NK-92 (cell line): ENCODE measurements around the gene LRIT2.
"Not testable (repeated sequence)": the region's sequence is repeated elsewhere in the genome, so short reads cannot be mapped to it uniquely, and the experiment has no call there.

ENCODE experiments used
- DNase-seq: peaks from one replicate; lab custom pipeline; 2025; ENCODE audit not compliant: unreplicated experiment; lab: John Stamatoyannopoulos, UW

The LRIT2 gene

DNA sequence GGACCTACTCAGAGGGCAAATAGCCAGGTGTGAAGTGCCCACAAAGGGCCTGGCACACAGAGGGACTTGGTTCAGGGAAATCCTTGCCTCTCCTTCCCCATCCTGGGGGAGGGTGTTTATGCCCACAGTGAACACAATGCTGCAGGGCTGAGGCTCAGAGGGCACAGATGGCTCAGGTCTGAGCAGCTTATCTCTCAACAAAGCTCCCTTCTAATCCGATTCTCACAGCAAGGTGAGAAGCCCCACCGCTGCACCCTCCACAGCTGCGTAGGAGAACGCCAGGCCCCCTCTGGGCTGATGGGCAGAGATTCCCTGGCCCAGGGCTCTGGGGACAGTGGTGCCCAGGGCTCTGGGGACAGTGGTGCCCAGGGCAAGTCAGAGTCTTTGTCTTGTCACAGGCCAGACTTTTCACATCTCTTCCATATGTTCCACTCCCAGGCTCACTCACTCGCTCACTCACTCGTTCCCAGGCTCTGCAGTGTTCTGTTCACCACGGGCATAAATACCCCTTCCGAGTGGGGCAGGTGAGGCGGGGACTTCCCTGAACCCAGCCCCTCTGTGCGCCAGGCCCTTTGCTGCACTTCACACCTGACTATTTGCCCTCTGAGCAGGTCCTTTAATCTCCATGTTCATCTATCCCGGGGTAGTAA, 39.7 kb downstream of the LRIT2 start:
- DNase-seq, result no peak

DNA sequence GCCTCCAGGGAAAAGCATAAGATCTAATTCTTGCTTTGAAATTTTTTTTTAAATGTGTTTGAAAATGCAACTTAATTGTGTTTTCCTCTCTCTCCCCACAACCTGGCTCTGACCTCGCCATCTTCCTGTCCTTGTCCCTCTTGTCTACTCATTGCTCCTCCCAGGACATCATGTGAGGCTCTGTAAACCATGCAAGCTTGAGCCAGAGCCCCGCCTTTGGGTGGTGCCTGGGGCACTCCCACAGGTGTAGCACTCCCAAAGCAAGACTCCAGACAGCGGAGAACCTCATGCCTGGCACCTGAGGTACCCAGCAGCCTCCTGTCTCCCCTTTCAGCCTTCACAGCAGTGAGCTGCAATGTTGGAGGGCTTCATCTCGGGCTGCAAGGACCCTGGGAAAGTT, 40.8 kb downstream of the LRIT2 start:
- no peak for DNase-seq

DNA sequence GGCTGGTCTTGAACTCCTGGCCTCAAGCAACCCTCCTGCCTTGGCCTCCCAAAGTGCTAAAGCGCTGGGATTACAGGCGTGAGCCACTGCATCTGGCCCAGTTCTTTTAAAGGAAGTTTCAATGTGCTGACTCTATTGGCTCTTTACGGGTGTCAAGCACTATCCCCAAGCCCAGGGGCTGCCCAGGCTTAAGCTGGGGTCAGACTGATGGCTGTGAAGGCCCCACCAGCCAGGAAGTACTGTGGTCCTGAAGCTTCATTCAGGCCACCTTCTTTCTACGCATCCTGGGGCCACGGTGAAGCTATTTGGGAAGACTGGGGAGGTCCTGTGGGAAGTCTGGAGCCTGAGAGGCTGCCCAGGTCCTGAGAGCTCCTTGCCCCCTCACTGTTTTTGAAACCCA, 43.7 kb downstream of the LRIT2 start:
- DNase-seq, result no peak

DNA sequence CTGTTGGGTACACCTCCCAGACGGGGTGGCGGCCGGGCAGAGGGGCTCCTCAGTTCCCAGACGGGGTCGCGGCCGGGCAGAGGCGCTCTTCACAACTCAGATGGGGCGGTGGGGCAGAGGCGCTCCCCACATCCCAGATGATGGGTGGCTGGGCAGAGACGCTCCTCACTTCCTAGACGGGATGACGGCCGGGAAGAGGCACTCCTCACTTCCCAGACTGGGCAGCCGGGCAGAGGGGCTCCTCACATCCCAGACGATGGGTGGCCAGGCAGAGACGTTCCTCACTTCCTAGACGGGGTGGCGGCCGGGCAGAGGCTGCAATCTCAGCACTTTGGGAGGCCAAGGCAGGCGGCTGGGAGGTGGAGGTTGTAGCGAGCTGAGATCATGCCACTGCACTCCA, 45.0 kb downstream of the LRIT2 start:
- DNase-seq, result not testable (repeated sequence)

DNA sequence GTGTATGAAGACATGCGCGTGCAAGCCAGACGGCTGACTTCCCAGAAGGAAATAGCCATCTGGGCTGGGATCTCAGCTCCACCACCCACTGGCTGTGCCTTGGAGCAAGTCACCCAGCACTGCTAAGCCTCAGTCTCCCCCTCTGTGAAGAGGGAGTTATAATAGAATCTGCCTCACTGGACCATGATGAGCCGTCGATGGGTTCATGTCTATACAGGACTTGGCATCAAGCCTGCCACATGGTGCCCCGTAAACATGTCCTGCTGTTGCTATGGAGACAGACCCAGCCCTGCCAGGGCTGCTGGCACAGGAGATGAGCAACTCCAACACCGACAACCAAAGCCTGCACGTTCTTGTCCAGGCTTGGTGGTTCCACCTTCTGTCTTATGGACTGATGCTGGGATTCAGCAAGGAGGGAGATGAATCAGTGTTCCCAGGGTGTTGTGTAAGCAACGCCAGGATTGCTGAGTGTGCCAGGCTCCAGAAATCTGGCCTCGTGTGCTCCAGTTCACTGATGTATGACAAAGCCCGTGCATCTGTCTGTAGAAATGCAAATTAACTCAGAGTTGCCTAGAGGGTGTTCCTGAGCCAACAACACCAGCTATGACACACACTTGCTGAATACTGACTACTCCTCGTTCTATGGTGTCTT, 46.2 kb downstream of the LRIT2 start:
- no peak for DNase-seq

DNA sequence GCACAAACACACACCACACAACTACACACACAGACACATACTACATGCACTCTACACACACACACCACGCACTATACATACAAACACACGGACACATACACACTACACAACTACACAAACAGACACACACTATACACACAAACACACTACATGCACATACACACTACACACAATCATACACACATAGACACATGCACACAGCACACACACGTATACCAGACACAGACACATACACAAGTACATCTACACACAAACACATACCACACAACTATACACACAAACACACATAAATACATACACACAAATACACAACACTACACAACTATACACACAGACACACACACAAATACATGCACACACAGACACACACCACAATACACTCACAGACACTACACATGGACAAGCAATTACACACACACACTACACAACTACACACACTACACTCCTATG, 47.2 kb downstream of the LRIT2 start:
- DNase-seq, result no peak

DNA sequence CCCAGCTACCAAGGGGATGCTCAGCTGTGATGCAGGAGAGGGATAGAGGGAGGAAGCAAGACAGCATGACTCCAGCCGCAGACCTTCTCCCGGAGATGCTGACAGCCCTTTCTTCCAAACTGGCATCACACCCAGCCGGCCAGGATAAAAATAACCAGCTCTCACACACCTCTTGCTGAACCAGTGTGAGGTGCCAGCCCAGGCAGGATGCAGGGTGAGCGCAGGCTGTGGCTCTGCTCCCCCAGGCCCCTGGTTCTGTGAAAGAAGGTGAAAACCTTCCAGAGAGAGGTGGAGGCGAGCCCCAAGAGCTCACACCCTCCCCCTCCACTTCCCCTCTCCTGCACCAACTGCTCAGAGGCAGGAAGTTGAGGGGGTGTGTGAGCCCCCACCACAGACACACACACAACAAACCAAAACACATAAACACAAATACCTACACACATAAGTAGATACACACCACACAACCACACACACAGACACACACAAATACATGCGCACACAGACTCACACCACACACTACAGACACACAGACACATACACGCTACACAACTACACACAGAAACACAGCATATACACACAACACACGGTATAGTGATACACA, 47.7 kb downstream of the LRIT2 start:
- no peak for DNase-seq

DNA sequence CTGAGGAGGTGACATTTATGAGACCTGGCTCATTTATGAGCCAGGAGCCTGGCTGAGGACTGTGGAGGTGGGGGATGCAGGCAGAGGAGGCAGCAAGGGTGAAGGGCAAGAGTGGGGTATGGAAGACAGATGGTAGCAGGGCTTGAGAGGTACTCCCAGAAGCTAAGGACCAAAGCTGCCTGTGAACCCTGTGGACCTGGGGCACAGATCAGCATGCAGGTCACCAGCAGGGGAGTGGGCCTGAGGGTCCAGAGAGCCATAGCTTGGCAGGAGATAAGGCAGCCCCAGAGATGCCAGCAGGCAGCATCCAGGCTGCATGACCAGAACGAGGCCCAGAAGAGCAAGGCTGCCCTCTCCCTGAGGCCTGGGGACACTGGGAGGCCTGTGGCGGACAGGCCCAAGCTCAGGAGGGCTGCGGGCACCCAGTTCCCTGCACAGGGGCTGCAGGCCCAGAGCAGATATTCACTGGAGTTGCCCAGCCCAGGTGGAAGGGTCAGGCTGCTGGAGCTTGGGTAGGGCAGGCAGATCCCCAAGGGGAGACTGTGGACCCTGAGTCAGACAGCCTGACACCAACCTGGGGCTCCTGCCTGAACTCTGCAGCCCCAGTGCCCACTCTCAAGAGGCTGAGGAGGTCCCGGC, 48.4 kb downstream of the LRIT2 start:
- no peak for DNase-seq

DNA sequence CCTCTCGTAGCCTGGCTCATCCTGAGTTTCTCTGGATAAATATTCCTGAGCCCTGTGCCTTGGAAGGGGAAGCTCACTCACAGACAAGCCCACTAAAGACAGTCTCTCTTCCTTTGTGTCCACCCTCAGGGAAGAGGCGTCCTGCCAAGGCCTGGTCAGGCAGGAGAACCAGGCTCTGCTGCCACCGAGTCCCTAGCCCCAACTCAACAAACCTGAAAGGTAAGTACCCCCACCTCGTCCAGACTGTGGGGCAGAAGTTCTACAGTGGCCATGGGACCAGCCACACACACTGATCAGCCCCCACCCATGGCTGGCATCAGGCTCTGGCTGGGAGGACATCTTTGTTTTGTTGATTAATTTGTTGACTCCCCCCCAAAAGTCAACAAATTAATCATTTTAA, 49.0 kb downstream of the LRIT2 start:
- DNase-seq, result no peak

DNA sequence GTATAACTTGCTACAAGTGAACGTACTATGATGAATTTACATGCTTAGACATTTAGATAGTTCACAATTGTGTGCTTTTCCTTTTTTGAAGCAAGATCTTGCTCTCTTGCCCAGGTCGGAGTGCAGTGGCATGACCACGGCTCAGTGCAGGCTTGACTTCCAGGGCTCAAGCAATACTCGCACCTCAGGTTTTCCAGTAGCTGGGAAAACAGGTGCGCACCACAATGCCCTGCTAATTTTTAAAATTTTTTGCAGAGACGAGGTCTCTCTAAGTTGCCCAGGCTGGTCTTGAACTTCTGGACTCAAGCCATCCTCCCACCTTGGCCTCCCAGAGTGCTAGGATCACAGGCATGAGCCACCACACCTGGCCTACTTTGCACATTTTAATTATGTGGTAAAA, 49.9 kb downstream of the LRIT2 start:
- DNase-seq, result no peak

DNA sequence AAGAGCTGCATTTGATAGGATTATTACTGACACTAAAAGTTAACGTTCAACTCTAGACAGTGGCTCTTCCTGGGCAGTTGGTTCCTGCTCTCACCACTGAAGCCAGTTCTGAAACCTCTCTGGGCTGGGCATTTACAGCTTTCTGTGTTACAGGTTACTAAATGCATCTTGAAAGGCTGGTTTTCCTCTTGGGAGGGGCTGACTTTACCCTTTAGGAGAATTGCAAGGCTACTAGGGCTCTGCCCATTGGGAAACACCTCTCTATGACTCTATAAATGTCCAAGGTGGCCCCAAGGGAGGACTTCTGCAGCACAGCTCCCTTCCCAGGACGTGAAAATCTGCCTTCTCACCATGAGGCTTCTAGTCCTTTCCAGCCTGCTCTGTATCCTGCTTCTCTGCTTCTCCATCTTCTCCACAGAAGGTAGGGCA, 51.8 kb downstream of the LRIT2 start, which contains the start of gene GPR15LG:
TSS of gene GPR15LG (plus strand) at position 301 of the 429 bp plus-strand sequence. CDS start at position 352, 51 bp downstream.
- no peak for DNase-seq

DNA sequence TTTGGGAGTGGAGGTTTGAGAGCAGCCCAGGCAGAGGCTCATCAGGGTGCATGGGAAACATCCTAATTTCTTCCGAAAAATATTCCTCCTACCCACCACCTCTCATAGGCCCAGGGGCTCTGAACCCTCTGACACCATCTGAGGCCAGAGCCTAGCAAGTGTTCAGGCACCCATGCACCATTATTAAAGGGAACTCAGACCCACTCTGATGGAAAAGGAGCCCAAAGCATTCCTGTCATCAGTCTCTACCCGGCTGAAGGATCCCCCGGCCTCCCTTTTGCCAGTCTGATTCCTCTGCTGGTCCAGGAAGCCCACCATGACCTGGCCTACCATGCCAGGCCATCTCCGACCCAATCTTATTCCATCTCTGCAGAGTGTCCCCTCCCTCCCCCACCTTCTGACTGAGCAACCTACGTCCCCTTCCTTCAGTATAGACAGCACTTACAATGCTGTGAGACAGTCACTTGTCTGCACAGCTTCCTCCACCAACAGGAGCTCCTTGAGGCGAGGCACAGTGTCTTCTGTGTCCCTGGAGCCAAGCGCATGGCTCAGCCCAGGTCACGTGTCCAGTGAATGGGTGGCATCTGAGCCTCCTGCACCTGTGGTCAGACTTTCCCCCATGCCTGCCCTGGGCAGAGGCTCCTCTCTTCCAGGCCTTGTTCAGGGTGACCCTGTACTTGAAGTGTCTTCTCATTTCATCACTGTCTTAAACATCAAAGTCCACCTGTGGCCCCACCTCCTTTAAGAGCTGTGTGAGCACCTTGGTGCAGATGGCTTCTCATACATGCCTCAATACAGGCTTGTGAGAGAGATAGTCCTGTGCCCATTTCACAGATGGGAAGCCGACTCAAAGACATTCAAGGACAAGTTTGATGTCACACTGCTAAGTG, 52.6 kb downstream of the LRIT2 start:
- no peak for DNase-seq

DNA sequence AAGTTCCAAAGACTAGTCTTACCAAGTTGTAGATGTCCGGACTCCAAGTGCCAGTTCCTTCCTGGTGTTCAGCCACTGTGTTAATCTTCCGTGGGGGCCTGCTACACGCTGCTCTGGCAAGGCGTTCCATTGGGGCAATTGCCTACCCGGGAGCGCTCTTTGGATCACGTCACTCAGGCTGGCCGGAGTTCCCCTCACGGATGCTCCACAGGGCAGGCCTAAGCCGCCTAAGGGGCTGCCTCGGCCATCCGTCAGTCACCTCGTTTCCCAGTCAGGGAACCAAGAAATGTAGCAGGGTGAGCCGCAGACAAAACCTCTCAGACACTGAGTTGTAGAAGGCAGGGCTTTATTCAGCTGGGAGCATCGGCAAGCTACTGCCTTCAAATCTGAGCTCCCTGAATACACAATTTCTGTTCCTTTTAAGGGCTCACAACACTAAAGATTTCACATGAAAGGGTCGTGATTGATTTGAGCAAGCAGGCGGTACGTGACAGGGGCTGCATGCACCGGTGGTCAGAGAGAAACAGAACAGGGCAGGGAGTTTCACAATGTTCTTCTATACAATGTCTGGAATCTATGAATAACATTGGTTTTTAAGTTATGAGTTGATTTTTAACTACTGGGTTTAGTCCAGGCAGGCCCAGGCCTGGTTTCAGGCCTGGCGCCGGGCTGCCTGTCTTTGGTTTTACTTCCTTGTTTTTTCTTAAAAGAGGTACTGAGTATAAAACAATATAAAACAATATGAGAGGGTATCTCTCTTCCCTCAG, 53.5 kb downstream of the LRIT2 start:
- not testable (repeated sequence) for DNase-seq

DNA sequence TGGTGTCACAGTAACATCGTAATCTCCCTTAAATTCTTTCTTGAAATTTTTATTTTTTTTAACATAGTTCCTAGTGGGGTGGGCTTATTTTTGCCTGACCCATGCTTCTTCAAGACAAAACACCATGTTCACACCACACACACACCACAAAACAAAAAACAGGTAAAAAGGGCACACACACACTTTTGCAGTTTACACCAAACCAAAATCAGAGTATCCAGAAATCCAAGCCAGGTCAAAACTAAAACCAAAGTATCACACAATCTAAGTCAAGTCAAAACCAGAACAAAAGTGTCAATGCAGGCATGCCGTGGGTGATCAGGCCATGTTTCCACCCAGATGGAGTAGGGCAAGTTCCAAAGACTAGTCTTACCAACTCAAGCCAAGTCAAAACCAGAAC, 54.1 kb downstream of the LRIT2 start:
- not testable (repeated sequence) for DNase-seq
